GM04504 (cell line): ENCODE results near the gene TBC1D10A.

Experiments
- DNase-seq: peaks from one replicate; pipeline ENCODE4 v3.0.0-alpha.2; 2012; ENCODE audit warnings: low read depth

Gene TBC1D10A

DNA sequence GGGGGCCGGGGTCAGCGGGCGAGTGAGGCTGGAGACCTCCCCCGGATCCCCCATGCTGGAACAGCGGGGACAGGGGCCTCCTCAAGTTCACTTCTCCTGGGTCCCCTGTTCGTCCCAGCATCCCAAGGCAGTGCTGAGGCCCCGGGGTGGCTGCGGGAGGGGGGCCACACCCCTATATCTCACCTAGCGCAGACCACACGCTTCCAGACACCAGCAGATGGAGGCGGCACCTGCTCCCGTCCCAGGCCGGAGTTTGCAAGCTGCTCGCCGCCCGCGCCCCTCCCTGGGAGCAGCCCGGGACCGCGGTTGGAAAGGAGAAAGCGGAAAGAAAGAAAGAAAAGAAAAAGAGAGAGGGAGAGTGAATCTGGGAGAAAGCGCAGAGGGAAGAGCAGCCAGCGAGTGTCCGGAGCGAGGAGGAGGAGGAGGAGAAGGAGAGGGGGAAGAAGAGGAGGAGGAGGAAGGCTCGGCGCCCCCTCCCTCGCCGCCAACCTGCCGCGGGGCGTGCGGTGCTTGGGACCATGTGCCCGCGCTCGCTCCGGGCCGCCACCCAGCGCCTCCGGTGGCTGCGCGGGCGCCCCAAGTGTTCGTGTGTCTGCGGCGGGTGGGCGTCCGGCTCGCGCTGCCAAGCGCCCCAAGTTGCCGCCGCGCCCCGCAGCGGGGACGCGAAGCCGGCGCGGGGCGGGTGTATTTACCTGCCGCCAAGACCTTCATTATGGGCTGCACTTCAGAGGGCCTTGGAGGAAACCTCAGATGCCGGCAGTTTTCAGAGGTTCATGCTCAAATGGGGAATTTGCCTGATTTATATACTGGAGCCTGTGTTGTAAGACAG lies 80.5 kb downstream of the TBC1D10A start, which contains the start of gene LIF:
Gene LIF, minus strand, starts transcription at position 775 of the 829 bp plus-strand sequence. Its CDS starts 64 bp downstream, at position 711.
- no peak for DNase-seq

DNA sequence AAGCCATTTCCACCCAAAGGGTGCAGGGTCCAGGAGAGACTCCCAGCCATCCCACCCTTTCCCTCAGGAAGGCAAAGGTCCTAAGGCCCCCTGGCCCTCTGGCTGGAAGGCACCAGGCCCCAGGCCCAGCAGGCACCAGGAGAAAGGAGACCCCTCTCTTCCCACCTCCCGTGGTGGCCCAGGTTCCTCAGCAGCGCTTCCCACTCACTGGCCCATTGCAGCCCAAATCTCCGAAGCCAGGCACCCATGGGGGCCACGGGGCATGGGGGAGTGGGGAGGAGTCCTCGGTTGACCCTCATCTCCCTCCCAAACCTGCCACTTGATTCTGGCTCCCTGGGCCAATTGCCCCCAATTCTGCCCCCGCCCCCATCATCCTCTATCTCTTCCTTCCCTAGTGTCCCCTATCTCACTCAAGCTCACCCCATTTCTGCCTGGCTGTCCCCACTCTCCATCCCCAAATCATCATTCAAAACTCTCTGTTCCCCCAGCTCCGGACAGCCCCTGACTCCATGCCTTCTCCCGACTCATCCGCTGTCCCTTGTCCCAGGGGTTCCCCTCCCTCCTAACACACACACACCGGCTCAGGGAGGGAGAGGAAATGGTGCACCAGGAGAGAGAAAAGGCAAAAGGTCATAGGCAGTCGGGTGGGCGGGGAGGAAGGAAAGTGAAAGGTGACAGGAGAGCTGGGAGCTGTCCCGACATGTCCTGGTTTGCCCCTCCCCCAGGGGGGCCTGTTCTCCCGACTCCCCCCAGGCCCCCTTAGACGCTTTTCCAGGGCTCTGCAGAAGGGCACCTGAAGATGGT lies 81.4 kb downstream of the TBC1D10A start:
- DNase-seq = no peak

GRCh38 chr22:30244641-30245040 lies 82.1 kb downstream of the TBC1D10A start:
- no peak for DNase-seq

- DNase-seq = no peak
Observed at GRCh38 chr22:30244066-30244465, 82.7 kb downstream of the TBC1D10A start.

- no peak for DNase-seq
Observed at GRCh38 chr22:30243661-30244060, 83.1 kb downstream of the TBC1D10A start.
